NCI-H446 treated with DMSO at 0.1 percent for 48 hours (cell line): Measurements from ENCODE around the gene CDC42BPG.

Experiments used
- DNase-seq: peaks from one replicate; lab custom pipeline; 2025; lab: John Stamatoyannopoulos, UW

The CDC42BPG gene

DNA sequence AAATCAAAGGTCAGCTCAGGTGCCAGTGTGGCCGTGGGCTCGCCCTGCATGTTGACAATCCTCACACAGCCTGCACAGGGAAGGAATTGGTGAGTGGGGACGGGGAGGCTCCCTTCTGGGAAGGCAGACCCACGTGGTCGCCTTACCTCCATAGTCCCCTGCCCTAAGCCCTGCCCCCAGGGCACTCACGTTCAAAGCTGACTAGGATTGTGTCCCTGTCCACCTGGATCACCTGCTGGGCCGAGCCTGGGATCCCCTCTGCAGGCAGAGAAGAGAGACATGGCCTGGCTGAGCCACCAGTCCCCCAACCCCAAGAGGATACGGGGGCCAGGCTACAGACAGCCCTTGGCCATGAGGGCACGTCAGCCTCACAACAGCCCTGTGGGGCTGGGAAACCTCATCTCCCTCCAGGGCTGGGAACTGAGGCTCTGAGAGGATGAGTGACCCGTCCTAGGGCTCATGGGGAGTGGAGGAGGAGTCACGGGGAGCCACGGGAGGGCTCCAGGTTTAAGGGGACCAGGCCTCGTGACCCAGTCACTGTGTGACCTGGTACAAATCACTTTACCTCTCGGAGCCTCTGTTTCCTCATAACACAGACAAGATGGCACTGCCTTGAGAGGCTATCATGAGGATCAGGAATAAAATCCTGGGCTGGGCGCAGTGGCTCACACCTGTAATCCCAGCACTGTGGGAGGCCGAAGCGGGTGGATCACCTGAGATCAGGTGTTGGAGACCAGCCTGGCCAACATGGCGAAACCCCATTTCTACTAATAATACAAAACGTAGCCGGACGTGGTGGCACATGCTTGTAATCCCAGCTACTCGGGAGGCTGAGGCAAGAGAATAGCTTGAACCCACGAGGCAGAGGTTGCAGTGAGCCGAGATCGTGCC is 54.0 kb downstream of the CDC42BPG start:
- DNase-seq, result no peak

DNA sequence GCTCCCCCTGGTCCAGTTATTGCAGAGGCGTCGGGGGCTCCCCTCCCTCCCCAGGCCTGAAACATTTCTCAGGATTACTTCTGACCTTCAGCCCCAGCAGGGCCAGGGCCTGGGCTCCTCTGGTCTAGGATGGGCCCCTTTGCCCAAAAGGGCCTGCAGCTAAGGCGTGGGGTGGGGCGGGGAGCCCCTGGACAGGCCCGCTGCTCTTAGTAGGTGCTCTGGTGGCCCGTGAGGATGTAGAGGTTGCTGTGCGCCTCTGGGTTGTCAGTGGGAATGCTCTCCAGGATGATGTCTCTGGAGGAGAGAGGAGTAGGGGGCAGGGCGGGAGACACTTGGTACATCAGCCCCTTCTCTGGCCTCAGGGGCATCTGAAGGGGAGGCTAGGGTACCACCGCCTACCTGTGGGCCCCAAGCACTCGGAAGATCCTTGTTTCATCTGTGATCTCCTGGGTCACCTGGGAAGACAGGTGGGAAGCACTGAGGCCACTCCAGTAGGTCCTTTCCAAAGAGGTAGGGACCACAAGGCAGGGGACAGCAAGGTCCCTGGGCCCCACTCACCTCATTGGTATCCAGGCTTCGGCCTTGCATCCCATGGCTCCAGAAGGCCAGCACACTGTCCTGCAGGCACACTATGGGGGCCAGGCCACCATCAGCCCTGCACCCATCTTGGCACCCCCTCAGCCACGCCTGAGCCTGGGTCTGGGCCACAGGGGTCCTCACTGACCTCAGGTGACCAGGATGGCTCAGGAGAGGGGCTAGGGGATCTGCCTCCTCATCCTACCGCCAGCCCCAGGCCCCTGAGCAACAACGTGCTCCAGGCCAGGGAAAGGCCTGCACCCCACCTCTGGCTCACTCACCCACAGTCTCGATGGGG is 54.9 kb downstream of the CDC42BPG start:
- no peak for DNase-seq

DNA sequence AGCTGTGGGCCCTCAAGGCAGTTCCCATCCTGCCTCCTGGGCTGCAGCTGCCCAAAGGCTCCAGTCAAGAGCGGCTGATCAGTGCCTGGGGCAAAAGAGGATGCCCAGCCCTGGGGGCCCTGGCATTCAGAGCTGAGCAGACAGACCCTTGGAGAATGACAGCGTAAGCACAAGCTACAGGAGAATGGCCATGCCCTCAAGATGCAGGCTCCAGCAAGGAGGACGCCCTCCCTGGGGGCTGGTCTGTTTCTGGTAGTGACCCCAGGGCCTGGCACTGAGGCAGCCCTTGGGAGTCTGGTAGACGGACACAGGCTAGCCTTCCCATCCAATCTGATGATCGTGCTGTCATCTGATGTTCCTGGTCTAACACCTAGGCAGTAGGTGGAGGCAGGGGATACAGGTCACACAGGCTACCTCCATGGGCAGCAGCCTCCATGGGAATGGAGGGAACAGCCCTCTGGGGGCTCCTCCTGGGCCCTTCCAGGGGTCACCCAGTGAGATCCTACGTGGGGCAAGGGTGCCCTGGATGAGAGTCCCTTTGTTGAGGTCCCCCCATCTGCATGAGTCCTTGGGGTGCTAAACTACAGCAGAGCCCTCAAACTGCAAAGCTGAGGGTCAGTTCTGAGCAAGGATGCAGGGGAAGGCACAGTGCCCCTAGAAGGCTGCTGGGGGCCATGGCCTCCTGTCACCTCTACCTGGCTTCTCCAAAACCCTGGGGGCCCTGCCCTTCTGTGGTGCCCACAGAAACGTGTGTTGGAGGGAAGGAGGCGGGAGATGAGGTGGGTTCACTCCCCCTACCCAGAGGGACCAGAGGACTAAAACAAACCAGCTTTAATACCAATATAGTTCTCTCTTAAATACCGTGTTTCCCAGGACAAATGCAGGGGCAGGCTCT is 55.9 kb downstream of the CDC42BPG start:
- DNase-seq, result no peak

DNA sequence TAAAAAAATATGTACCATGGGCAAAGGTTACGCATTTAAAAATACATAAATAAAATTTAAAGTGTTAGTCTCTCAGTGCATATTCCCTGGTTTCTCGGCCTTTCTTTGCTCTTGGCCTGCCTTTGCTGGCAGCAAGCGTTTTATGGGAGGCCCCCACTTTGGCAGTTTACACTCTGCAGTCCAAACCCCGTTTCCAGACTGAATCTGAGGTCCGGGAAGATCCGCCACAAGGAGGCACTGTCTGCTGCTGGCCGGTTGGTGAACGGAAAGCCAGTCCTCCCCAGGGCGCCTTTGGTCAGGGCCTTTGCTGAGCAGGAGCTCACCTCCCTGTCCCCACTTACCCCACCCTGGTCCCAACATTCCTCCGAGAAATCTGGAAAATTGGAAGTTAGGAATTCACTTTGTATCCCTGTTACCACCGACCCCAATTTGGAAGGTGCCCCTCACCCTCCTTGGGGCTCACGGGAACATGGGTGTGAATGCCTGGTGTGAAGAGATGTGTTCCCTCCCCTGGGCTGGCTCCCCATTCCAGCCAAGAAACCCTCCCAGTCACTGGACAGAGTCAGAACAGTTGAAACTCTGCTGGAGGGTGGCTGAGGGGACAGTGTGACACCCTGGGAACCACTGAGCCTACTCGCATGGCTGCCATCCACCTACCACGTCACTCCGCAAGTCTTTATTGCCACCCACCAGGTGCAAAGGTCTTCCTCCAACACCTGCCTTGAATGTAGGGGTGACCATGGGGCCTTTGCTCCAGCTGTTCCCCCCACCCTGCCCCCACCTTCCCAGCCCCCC is 56.7 kb downstream of the CDC42BPG start:
- no peak for DNase-seq

DNA sequence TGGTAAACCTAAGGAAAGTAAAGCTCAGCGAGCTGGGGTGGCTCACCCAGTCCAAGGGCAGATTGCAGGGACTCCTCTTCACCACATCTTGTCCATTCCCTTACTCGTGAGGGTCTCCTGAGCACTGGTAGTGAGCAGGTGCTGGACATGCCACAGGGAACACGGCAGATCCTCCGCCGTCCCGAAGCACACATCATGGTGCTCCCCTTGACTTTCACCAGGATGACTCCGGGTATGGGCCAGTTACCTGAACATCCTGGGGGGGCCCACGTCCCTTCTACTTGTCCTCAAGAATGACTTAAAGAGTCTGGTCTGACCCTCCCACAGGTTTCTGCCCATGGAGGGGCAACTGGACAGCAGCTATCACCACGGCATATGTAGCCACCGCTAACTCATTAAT is 58.1 kb downstream of the CDC42BPG start:
- DNase-seq, result no peak

DNA sequence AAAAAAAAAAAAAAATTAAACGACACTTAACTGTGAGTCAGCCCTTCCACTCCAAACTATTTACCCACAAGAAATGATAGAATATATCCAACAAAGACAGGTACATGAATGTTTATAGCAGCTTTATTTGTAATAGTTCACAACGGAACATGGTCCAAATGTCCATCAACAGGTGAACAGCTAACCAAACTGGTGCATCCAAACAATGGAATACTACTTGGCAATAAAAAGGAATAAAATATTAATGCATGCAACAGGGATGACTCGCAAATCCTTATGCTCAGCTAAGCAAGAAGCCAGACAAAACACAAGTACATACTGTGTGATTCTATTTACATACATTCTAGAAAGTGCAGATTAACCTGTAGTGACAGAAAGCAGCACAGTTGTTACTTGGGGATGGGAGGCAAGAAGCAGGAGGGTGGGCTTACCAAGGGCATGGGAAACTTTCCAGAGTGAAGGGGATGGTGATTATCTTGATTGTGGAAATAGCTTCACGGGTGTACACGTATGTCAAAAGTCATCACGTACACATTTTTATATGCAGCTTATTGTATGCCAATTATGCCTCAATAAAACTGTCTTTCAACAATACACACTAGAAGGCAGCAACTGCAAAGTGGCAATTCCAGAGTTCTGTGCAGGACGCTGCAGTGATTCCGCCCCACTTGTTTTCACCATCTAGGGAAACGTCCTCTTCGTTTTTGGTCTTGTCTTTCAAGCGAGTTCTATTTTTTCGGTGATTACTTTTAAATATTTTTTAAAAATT is 59.5 kb downstream of the CDC42BPG start:
- DNase-seq, result no peak

DNA sequence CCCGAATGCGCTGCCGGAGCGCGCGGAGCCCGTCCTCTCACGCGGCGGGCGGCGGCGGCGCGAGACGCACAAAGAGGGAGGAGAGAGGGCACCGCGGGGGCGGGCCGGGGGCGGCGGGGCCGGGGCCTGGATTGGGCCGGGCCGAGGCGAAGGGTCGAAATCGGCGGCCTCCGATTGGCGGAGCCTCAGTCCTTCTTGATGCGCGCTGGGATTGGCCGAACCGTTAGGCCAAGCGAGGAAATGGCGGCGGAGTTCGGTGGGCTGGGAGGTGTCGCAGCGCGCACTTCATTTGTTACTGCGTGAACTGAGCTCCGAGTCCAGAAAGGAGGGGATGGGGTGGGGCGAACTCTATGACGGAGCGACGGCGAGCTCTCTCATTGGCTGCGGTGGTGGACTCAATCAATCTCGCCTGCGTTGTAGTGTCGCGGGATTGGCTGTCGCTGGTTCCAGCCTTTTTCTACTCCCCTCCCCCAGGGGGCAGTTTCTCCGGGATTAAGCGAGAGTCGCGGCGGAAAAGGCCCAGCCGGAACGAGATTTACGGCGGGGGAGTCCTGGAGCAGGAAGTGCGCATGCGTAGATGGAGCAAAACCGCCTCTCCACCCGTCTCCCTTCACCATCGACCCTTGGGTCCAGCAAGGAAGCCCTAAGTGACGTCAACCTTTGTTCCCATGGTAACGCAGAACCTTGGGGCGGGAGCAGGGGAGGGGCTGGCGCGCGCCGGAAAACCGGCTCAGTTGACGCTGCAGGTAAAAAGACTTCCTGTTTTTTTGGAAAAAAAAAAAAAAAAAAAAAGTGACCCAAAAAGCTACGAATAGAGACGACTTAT is 65.8 kb downstream of the CDC42BPG start, which contains the start of gene SF1:
TSS of gene SF1 (minus strand) at position 70 of the 826 bp plus-strand sequence. CDS start 150 bp downstream, outside the sequence.
- DNase-seq, result peak; percentile 100

DNA sequence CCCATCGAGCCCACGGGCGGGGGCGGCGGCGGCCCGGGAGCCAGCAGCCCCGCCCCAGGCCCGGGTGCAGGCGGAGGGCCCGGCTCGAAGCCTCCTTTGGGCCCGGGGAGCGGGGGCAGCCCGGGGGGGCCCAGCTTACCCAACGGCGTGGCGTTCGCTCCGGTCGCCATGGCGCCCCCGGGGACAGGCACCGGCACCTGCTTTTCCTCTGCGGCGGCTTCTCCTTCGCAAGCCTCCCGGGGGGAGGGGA is 66.3 kb downstream of the CDC42BPG start:
- DNase-seq, result no peak

DNA sequence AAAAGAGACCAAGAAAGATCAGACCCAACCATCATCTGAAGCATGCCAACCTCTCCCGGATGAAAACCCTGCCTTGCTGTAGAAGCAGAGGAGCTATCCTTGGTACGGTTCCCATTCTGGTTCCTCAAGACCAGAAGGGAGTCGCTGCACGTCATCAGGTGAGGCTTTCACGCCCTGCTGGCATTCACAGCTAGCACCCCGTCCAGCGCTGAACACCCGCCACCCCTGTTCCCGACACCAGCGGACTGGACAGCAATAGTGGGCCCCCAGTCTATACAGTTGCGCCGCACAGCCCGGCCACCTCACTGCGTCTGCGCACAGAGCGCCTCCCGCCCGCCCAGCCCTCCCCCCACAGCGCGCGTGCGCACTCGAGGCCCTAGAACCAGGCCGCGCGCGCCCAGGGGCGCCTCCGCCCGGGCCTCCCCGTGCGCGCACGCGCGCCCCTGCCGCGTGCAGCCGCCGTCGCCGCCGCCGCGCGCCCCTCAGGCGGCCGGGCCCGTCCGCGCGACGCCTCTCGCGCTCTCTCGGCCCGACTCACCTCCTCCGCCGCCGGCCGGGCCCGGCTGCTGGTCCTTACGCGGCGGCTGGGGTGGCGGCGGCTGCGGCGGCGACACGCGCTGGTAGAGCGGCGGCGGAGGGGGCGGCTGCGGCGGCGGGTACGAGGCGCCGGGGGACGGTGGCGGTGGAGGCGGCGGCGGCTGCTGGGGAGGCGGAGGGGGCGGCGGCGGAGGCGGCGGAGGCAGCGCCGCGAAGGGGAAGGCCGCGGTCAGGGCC is 66.8 kb downstream of the CDC42BPG start:
- peak; percentile 57 for DNase-seq

DNA sequence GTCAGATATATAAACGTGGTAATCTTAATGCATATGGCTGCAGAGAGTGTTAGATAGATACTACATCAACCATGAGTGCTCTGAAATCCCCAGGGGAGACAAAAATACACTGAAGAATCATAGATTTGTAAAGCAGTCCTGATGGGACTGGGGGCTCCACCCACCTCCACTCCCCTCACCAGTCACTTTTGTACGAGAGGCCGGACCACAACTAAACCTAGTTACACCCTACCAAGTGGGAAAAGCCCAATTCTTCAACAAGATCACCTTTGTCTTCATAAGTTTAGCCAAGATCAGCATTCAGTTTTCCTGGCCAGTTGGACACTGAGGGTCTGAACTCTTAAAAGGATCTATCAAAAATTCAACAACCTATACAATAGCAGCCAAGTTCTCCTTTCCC is 67.6 kb downstream of the CDC42BPG start:
- DNase-seq, result no peak

DNA sequence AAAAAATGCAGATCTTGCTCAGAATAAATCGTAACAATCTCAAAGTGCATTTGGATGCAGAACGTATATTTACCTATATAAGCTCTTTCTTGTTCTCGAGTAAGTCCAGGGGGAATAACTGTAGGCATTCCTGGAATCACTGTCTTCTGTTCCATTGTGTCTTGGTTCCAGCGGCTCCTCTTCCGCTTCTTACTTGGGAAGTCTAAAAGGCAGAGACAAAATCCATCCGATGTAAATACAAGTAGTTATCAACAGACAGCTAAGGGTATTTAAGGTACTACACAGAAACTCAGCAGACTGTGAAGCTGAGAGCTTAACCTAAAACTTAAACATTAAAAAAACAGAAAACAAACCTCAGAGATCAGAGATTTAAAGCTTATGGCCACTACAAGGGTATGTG is 68.0 kb downstream of the CDC42BPG start:
- no peak for DNase-seq

DNA sequence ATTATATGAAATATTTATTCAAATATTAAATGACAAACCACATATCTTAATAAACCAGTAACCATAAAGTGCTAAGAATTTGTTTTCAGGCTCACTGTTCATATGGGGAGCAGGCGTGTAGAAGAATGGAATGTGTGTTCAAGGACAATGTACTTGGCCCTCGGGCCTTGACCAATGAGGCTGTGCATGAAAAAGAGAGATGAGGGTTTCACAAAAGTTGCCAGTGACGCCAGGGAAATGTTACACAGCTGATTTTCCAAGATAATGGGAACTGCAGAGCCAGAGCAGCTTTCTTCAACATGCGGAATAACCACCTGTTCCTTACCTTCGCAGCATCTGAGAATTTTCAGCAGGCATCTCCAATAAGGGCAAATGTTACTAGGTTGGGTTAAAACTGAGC is 70.3 kb downstream of the CDC42BPG start:
- DNase-seq, result no peak
